ENCODE results near the gene STAT5A. TPM values are rescaled to one million over a fixed set of nuclear protein-coding genes. Genes with fewer than 3 reads are reported as not detected.
"Not testable (repeated sequence)": the region's sequence is repeated elsewhere in the genome, so short reads cannot be mapped to it uniquely, and the experiment has no call there.

STAT5A gene
- total and polyA plus RNA-seq, 9 of the 15 experiments (the other 6 are each of a cell fraction or from before 2014, with no cell fraction given) = 79.9 to 415 (median 196) TPM

DNA sequence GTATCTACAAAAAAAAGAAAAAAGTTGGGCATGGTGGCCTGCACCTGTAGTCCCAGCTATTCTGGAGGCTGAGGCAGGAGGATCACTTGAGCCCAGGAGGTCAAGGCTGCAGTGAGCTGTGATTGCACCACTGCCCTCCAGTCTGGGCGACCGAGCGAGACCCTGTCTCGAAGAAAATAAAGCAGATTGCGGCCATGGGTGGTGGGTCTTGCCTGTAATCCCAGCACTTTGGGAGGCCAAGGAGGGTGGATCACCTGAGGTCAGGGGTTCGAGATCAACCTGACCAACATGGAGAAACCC is 16.7 kb downstream of the STAT5A start:
- CTCF ChIA-PET (ENCODE audit: low intra/inter-chr PET ratio); H3K27me3 ChIP-seq (ENCODE audit: control insufficient read depth in 2 of 2, insufficient read depth in 2 of 2, low read length in 2 of 2); ATAC-seq; intact Hi-C loops (cut with micrococcal nuclease); H4K20me1 ChIP-seq (replicated peaks; ENCODE audit: control insufficient read depth, insufficient read depth, low read length); H3K27ac ChIP-seq (ENCODE audit: extremely low read depth, low read depth, low read length); in situ Hi-C loops (cut with MboI); DNase-seq (ENCODE audit: extremely low read depth in 1 of 4, low spot score in 3 of 4); H3K9me3 ChIP-seq (replicated peaks; ENCODE audit: control insufficient read depth, insufficient read depth, low read depth, low read length); BruUV-seq (replicated peaks); H3K9ac ChIP-seq (ENCODE audit: insufficient read depth in 1 of 2, low read depth in 2 of 2, low read length in 2 of 2); H3K9me1 ChIP-seq (ENCODE audit: control insufficient read depth, insufficient read depth, low read length); FAIRE-seq; H3K4me2 ChIP-seq (ENCODE audit: insufficient read depth, low read length); H2AFZ ChIP-seq (ENCODE audit: low read depth, low read length); H3K4me3 ChIP-seq: not testable (repeated sequence)
- Histone ChIP-seq H3K79me2 (ENCODE audit: control insufficient read depth, insufficient read depth, low read length) (peaks cover 64% of the 10 kb centered on the region), H3K4me1 (replicated peaks in 1 of 2; ENCODE audit: control insufficient read depth in 2 of 2, insufficient read depth in 2 of 2, low read length in 2 of 2) (peaks cover 13 to 44% of the 10 kb centered on the region in 2 experiments; a peak in 4 of 5 replicates), H3K36me3 (ENCODE audit: control insufficient read depth, insufficient read depth, low read length) (peaks cover 94% of the 10 kb centered on the region)
- POLR2A ChIA-PET = interaction anchor here (0.6 to 2.0 kb wide), 2 partner anchors 9 to 15 kb away, joined by 3 to 6 read pairs; no protein-coding TSS in a partner anchor
- WGBS (ENCODE audit: insufficient coverage, low coverage, missing lambda C conversion rate) = 98% methylated on average over 5 of the region's 6 CpGs

DNA sequence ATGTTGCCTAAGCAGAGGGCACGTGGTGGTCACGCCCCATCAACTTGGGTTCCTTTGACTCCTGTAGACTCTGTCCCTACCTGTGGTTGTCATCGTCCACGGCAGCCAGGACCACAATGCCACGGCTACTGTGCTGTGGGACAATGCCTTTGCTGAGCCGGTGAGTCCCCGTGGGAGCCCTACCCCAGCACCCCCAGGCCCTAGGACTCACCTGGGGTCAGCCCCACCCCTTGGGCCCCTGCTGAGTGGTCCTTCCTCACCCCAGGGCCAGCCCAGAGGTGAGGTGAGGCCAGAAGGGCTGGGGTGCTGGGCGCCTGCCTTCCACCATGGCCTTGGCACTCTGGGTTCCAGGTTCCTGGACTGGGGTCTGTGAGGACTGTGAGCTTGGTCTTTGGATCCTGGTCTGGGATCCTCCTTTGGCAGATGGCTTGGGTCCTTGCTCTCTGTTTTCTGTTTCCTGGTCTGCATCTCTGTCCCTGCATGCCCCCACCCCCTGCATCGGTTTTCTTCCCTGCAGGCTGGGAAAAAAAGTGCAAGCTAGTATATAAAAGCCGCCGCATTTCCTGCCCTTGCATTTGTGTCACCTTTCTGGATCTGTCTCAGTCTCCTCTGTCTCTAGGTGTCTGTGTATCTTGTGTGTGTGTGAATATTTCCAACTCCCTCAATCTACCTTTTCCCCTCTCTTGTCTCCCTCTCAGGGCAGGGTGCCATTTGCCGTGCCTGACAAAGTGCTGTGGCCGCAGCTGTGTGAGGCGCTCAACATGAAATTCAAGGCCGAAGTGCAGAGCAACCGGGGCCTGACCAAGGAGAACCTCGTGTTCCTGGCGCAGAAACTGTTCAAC is 17.5 kb downstream of the STAT5A start:
- Histone ChIP-seq H3K27ac (ENCODE audit: extremely low read depth, low read depth, low read length) (no peak overlapping the region; the same call in 2 of the 3 replicates), H3K9me1 (ENCODE audit: control insufficient read depth, insufficient read depth, low read length) (no peaks in the 10 kb centered on the region), H2AFZ (ENCODE audit: low read depth, low read length) (no peak overlapping the region), H3K36me3 (ENCODE audit: control insufficient read depth, insufficient read depth, low read length) (peaks cover 98% of the 10 kb centered on the region), H4K20me1 (replicated peaks; ENCODE audit: control insufficient read depth, insufficient read depth, low read length) (no peaks in the 10 kb centered on the region), H3K4me2 (ENCODE audit: insufficient read depth, low read length) (no peak overlapping the region), H3K4me3 (no peak overlapping the region), H3K4me1 (replicated peaks in 1 of 2; ENCODE audit: control insufficient read depth in 2 of 2, insufficient read depth in 2 of 2, low read length in 2 of 2) (peaks cover 21 to 49% of the 10 kb centered on the region in 2 experiments), H3K9me3 (replicated peaks; ENCODE audit: control insufficient read depth, insufficient read depth, low read depth, low read length) (no peaks in the 10 kb centered on the region), H3K79me2 (ENCODE audit: control insufficient read depth, insufficient read depth, low read length) (peaks cover 70% of the 10 kb centered on the region), H3K27me3 (ENCODE audit: control insufficient read depth in 2 of 2, insufficient read depth in 2 of 2, low read length in 2 of 2) (no peaks in the 10 kb centered on the region), H3K9ac (ENCODE audit: insufficient read depth in 1 of 2, low read depth in 2 of 2, low read length in 2 of 2) (0 out of 4 replicates have a peak overlapping the region, but pooled peaks of 1 of the 2 experiments have one; percentile 2)
- intact Hi-C loops (cut with micrococcal nuclease) = no loop called here
- in situ Hi-C loops (cut with MboI) = no loop called here
- WGBS (ENCODE audit: insufficient coverage, low coverage, missing lambda C conversion rate) = 93% methylated on average over 10 of the region's 18 CpGs
- FAIRE-seq (no peak), DNase-seq (ENCODE audit: extremely low read depth in 1 of 4, low spot score in 3 of 4) (no peak), ATAC-seq (no peak)
- ChIA-PET CTCF (ENCODE audit: low intra/inter-chr PET ratio) (no interaction called here), POLR2A (interaction anchor here (0.6 to 2.0 kb wide), 2 partner anchors 9 to 16 kb away, joined by 3 to 6 read pairs; no protein-coding TSS in a partner anchor)
- no TSS peak for BruUV-seq (replicated peaks)
- TF ChIP-seq, protein P1, sequence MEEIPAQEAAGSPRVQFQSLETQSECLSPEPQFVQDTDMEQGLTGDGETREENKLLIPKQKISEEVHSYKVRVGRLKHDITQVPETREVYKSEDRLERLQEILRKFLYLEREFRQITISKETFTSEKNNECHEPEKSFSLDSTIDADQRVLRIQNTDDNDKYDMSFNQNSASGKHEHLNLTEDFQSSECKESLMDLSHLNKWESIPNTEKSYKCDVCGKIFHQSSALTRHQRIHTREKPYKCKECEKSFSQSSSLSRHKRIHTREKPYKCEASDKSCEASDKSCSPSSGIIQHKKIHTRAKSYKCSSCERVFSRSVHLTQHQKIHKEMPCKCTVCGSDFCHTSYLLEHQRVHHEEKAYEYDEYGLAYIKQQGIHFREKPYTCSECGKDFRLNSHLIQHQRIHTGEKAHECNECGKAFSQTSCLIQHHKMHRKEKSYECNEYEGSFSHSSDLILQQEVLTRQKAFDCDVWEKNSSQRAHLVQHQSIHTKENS (CRISPR knock-in tag; IDR thresholded peaks at IDR 0.05) = no peak
- no peak for TF ChIP-seq ZNF384 (IDR thresholded peaks at IDR 0.05; ENCODE audit: low read depth, low read length)
- TF ChIP-seq RBFOX2 (IDR thresholded peaks at IDR 0.05; ENCODE audit: low read depth, low read length) = peak; percentile 75
- TF ChIP-seq POLR2G (IDR thresholded peaks at IDR 0.05; ENCODE audit: low read depth, low read length) = peak; percentile 77
- TF ChIP-seq POLR2A (conservative IDR thresholded peaks at IDR 0.05) = peak; percentile 45
- no peak for TF ChIP-seq ARID2 (IDR thresholded peaks at IDR 0.05)
- peak; percentile 55; the same call in 1 of the 2 replicates for TF ChIP-seq POLR2AphosphoS5 (IDR thresholded peaks at IDR 0.05; ENCODE audit: control insufficient read depth, insufficient read depth, low read depth, low read length)
- no peak for TF ChIP-seq NCOA1 (IDR thresholded peaks at IDR 0.05; ENCODE audit: low read depth)
- TF ChIP-seq ZNF41 (CRISPR knock-in tag; conservative IDR thresholded peaks at IDR 0.05) = no peak
- TF ChIP-seq FIP1L1 (IDR thresholded peaks at IDR 0.05; ENCODE audit: low read depth, low read length, poor library complexity, severe bottlenecking) = no peak
- no peak for TF ChIP-seq ZBTB17 (CRISPR knock-in tag; IDR thresholded peaks at IDR 0.05)
- TF ChIP-seq, protein P2, sequence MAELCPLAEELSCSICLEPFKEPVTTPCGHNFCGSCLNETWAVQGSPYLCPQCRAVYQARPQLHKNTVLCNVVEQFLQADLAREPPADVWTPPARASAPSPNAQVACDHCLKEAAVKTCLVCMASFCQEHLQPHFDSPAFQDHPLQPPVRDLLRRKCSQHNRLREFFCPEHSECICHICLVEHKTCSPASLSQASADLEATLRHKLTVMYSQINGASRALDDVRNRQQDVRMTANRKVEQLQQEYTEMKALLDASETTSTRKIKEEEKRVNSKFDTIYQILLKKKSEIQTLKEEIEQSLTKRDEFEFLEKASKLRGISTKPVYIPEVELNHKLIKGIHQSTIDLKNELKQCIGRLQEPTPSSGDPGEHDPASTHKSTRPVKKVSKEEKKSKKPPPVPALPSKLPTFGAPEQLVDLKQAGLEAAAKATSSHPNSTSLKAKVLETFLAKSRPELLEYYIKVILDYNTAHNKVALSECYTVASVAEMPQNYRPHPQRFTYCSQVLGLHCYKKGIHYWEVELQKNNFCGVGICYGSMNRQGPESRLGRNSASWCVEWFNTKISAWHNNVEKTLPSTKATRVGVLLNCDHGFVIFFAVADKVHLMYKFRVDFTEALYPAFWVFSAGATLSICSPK (IDR thresholded peaks at IDR 0.05; ENCODE audit: borderline replicate concordance) = no peak
- TF ChIP-seq ZNF184 (CRISPR knock-in tag; IDR thresholded peaks at IDR 0.05) = no peak

Data from K562 (cell line).